ENCODE results near the gene PTGDR2. TPM values are rescaled to one million over a fixed set of nuclear protein-coding genes. Genes with fewer than 3 reads are reported as not detected.
A peak's percentile ranks its signal among the peaks of the same experiment; 100 is the strongest.

PTGDR2 gene
- total RNA-seq, 4 donors from 2014 or later, result 0.37 to 2.2 (median 0.58) TPM

DNA sequence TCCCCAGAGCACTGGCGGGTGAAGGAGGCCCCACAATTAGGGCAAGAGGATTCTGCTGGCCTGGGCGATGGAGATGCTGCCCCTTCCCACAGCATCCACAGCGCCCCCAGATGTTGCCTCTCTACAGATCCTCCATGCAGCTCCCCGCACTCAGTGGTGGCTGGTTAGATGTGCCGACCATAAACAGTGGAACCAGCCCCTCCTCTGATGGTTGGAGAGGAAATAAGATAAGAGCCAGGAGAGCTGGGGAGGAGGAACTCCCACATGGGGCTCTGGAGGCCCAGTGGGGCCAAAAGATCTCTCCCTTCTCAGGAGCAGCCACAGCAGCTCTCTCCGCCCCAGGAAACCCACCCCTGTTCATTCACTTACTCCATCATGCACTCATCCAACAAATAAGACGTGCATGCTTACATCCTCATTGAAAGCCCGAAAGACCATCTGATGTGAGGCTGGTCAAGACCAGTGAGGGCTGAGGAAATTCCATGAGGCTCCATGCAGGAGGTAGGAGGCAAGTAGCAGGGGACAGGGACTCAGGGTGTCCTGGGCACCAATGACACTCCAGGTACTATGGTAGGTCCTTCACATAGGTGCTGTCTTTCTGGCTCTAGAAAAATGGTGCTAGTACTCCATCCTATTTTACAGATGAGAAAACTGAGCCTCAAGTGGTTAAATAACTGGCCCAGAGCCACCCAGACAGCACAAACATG is 1.5 kb downstream of the PTGDR2 start:
- 76 to 100% methylated on average over 2 to 3 of the region's 8 CpGs for WGBS, 2 donors (ENCODE audit: low coverage in 1 of 2)
- Histone ChIP-seq H3K27me3 (peaks cover 23% of the 10 kb centered on the region), H3K4me1 (peaks cover 0 to 7% (median 0%) of the 10 kb centered on the region in 3 donors), H3K9me3 (no peaks in the 10 kb centered on the region), H3K36me3 (peaks cover 0 to 42% of the 10 kb centered on the region in 2 donors), H3K27ac (no peak overlapping the region), H3K4me3 (no peak overlapping the region)
- TF ChIP-seq POLR2AphosphoS5 (IDR thresholded peaks at IDR 0.05), result no peak
- no peak for TF ChIP-seq EP300 (IDR thresholded peaks at IDR 0.05)
- no peak for TF ChIP-seq POLR2A (IDR thresholded peaks at IDR 0.05)
- TF ChIP-seq, protein P1, sequence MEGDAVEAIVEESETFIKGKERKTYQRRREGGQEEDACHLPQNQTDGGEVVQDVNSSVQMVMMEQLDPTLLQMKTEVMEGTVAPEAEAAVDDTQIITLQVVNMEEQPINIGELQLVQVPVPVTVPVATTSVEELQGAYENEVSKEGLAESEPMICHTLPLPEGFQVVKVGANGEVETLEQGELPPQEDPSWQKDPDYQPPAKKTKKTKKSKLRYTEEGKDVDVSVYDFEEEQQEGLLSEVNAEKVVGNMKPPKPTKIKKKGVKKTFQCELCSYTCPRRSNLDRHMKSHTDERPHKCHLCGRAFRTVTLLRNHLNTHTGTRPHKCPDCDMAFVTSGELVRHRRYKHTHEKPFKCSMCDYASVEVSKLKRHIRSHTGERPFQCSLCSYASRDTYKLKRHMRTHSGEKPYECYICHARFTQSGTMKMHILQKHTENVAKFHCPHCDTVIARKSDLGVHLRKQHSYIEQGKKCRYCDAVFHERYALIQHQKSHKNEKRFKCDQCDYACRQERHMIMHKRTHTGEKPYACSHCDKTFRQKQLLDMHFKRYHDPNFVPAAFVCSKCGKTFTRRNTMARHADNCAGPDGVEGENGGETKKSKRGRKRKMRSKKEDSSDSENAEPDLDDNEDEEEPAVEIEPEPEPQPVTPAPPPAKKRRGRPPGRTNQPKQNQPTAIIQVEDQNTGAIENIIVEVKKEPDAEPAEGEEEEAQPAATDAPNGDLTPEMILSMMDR (IDR thresholded peaks at IDR 0.05), result no peak
- no peak for ATAC-seq

DNA sequence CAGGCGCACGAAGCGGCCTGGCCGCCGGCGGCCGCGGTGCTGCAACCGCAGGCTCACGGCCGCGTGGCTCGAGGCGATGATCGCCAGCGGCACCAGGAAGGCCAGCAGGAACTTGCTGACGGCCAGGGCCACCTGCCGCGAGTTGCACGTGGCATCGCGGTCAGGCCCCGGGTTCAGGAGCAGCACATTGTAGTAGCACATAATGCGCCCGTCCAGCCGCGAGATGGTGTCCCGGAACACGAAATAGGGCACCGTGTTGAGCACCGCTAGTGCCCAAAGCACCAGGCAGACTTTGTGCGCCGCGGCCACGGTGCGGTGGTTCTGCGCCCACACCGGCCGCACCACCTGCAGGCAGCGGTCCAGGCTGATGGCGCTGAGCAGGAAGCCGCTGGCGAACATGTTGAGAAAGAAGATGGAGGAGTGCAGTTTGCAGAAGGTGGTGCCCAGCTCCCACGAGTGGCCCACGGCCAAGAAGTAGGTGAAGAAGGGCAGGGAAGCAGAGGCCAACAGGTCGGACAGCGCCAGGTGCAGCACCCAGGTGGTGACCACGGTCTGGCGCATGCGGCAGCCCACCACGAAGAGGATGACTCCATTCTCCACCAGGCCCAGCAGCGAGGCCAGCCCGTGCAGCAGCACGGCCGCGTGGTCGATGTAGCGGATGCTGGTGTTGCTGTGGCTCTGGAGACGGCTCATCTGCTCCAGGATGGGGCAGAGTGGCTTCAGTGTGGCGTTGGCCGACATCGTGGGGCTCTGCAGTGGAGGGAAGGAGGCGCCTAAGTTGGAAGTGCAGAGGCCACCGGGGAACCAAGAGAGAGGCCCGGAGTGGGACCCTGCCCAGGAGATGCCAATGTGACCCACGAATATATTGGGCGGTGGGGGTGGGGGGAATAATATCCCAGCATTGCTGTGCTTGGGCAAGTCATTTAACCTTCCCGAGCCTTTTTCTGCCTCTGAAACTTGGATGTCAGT is 2.5 kb downstream of the PTGDR2 start:
- peaks cover 0 to 52% of the 10 kb centered on the region in 2 donors for H3K36me3 ChIP-seq
- H3K4me3 ChIP-seq, result no peak overlapping the region
- no peak for ATAC-seq
- peaks cover 0 to 7% (median 0%) of the 10 kb centered on the region in 3 donors for H3K4me1 ChIP-seq
- WGBS, 2 donors (ENCODE audit: low coverage in 1 of 2), result 96% methylated on average over 5 to 17 of the region's 68 CpGs
- no peak overlapping the region for H3K27ac ChIP-seq
- TF ChIP-seq POLR2AphosphoS5 (IDR thresholded peaks at IDR 0.05), result no peak
- peaks cover 23% of the 10 kb centered on the region for H3K27me3 ChIP-seq
- H3K9me3 ChIP-seq, result no peaks in the 10 kb centered on the region

DNA sequence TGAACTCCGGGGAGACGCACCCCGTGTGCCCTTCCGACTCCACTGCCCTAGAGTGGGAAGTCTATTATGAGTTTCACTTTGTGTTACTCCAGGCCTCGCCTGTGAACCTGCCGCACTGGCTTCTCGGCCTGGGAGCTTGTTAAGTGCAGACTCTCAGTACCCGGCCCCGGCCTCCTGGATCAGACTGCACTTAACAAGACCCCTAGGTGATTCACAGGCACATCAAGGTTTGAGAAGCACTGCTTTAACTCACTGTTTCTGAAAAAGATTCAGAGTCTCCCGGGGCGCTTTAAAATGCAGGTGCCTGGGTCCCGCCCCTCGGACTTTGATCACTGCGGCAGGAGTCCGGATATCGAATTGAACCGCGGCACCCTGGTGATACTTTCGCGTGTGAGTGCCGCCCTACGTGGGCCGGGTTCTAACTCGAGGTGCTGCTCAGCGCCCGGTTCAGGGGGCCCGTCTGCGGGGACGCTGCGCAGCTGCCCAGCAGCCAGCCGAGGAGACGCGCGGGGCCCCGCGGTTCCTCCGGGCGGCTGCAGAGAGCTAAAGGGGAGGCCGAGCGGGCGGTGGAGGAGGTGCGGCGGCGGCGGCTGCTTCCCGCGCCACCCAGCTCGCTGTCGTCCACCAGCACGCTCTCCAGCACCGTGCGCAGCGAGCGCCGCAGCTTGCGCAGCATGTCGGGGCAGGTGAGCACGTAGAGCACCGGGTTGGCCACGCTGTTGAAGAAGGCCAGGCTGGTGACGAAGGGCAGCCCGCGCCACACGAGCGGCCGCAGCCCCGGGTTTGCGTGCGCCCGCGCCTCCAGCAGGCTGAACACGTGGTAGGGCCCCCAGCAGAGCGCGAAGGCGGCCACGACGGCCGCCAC is 3.4 kb downstream of the PTGDR2 start:
- TF ChIP-seq POLR2AphosphoS5 (IDR thresholded peaks at IDR 0.05) (no peak), EP300 (IDR thresholded peaks at IDR 0.05) (no peak), POLR2A (IDR thresholded peaks at IDR 0.05) (no peak)
- TF ChIP-seq, protein P1 (IDR thresholded peaks at IDR 0.05), result no peak
- ATAC-seq, result no peak
- Histone ChIP-seq H3K4me1 (peaks cover 0 to 7% (median 0%) of the 10 kb centered on the region in 3 donors), H3K27ac (no peak overlapping the region), H3K9me3 (no peaks in the 10 kb centered on the region), H3K4me3 (peak overlapping the region in 1 of 2 donors; percentile 6), H3K27me3 (peaks cover 23% of the 10 kb centered on the region), H3K36me3 (peaks cover 0 to 61% of the 10 kb centered on the region in 2 donors)
- WGBS, 2 donors (ENCODE audit: low coverage in 1 of 2), result 81 to 100% methylated on average over 1 to 8 of the region's 78 CpGs

DNA sequence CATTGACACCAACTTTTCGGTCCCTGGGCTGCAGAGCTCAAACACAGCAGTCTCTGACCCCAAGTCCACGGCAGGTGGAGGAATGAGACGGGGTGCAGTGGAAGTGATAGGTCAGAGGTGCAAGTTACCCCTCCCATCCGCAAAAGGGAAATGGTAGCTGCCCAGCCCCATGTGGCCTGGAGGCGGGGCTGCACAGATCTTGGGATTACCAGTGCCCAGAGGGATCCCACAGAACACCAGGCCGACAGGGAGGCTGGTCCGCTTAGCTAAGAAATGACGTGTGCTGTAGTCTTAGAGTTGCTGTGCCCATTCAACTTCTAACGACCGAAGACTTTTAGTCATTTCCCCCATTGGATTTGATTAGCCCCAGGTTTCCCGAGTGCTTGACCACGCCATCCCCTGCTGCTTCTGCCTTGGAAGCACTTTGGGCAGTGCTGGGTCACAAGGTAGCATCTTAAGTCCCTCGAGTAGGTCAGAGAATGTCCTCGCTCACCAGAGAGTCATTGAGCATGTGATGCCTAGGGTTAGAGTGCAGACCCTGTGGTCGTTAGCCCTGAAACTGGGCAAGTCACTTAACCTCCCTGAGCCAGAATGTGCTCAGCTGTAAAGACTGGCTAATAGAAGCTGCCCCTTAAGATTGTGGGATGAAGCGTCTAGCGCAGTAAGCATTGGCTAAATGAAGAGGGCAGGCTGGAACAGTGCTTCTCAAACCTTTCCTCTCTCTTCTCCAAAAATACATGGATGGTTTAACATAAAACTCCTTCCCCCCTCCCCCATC is 4.2 kb downstream of the PTGDR2 start:
- WGBS, 2 donors (ENCODE audit: low coverage in 1 of 2), result 87 to 91% methylated on average over 4 to 9 of the region's 17 CpGs
- Histone ChIP-seq H3K36me3 (peaks cover 0 to 70% of the 10 kb centered on the region in 2 donors), H3K27ac (no peak overlapping the region), H3K4me3 (no peak overlapping the region), H3K4me1 (peaks cover 0 to 7% (median 0%) of the 10 kb centered on the region in 3 donors), H3K9me3 (no peaks in the 10 kb centered on the region), H3K27me3 (peaks cover 23% of the 10 kb centered on the region)
- ATAC-seq, result no peak
- TF ChIP-seq POLR2AphosphoS5 (IDR thresholded peaks at IDR 0.05) (no peak), POLR2A (IDR thresholded peaks at IDR 0.05) (no peak), EP300 (IDR thresholded peaks at IDR 0.05) (no peak)
- TF ChIP-seq, protein P1 (IDR thresholded peaks at IDR 0.05), result no peak

Data from gastroesophageal sphincter (tissue), 4 donors.